H1 (cell line): ENCODE data around the gene SORD. TPM values are rescaled to one million over a fixed set of nuclear protein-coding genes. Genes with fewer than 3 reads are reported as not detected.

Experiments used
- BRCA1 ChIP-seq: IDR thresholded peaks from 2 replicates; pipeline ENCODE4 v1.6.1; 2012; ENCODE audit warnings: low read depth, low read length, improper control_type of control experiment
- JUN ChIP-seq: IDR thresholded peaks from 2 replicates; pipeline ENCODE4 v1.6.1; 2011; ENCODE audit warnings: low read depth, mild to moderate bottlenecking, improper control_type of control experiment, low read length
- RFX5 ChIP-seq: IDR thresholded peaks from 2 replicates; pipeline ENCODE4 v1.6.1; 2011; ENCODE audit warnings: low read depth, low read length, improper control_type of control experiment, borderline replicate concordance
- SIRT6 ChIP-seq: IDR thresholded peaks from one replicate; pipeline ENCODE4 v1.7.1; 2012; ENCODE audit warnings: low read length, inconsistent platforms
- ZNF274 ChIP-seq: IDR thresholded peaks from 2 replicates; pipeline ENCODE4 v1.7.0; 2012; ENCODE audit warnings: low read length, borderline replicate concordance; ENCODE audit errors: extremely low read depth
- polyA plus RNA-seq, 7 experiments: library from polyadenylated mRNA; depleted of rRNA in 3 of 7; stranded (reverse) in 5 of 7; unstranded in 2 of 7; fragments of >200 nt in 5 of 7; fragments of 200-250 nt in 2 of 7; gene quantifications; 1 replicate in 5 of 7; 2 replicates in 1 of 7; 4 replicates in 1 of 7; pipeline versions ENCODE4 v1.2.1 to v1.2.3, GENCODE V29; 2011 to 2013; ENCODE audit warnings: missing spikeins in 2 of 7, mixed read lengths in 2 of 7
- total RNA-seq: library from RNA; stranded (reverse); fragmentation: NEBNext Ultra II Directional; extraction: Animal tissue kit (Norgen Biotek cat#: 25700); gene quantifications from 2 replicates; pipeline ENCODE4 v1.2.1, GENCODE V29; 2021

Gene SORD
- total and polyA plus RNA-seq, 2 of the 8 experiments (the other 6 are each of a cell fraction or from before 2014, with no cell fraction given) = 52.6 to 75.8 TPM

DNA sequence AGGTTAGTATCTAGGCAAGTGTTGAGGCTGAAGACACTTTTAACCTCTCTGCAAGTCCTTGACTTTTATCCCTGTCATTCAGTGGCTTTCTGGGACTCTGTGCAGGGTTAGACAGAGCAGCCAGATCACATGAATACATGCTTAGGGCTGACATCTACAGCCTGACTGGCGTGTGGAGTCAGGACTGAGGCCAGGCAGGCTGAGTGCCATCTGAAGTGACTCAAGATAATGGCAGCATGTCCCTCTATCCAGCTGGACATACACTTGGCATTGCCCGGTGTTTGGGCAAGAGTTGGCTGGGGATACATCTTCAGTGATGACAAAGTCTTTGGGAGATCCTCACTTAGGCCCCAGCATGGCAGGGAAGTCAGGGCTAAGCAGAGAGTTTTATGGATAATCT, 68.6 kb downstream of the SORD start (continued):
- TF ChIP-seq BRCA1 = no peak
- TF ChIP-seq ZNF274 = no peak
- no peak for TF ChIP-seq SIRT6
- TF ChIP-seq RFX5 = no peak
- no peak for TF ChIP-seq JUN
- TF ChIP-seq, all 59 proteins: peak for 0
